Peyer's patch (tissue), 4 donors: Measurements from ENCODE around the gene KLF13.
A peak's percentile ranks its signal among the peaks of the same experiment; 100 is the strongest.

ENCODE experiments used
- POLR2A ChIP-seq, 2 donors: fragments of 450-650 bp; IDR thresholded peaks; one replicate each; pipeline ENCODE4 v1.5.1; 2017; ENCODE audit warnings: antibody characterized with exemption in 2 of 2, mild to moderate bottlenecking in 2 of 2, moderate library complexity in 2 of 2
- TF ChIP-seq, protein P1 (sequence below), 6 experiments: fragments of 450-650 bp in 4 of 6; fragments of 200-600 bp in 2 of 6; sonication (generic) in 1 of 6; IDR thresholded peaks; one replicate each; pipeline ENCODE4 v1.5.1; 2017 to 2019; ENCODE audit warnings: antibody characterized with exemption in 6 of 6, mild to moderate bottlenecking in 3 of 6, moderate library complexity in 1 of 6

DNA sequence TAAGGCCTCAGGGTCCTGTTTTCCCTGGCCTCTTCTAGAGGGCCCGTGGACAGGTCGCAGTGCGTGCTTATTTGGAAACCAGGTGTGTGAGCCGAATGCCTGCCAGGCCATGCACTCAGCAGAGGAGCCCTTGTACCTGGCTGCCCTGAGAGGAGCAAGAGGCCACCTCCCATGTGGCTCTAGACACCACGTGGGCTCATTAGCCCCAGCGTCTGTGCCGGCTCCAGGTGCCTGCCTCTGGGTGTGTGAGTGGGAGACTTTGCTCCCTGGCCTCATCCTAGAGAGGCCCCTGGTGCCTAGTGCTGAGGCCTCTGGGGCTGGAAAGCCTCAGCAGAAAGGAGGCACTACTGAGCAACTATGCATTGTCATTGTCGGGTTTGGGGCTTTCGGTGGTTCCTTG is 50.4 kb downstream of the KLF13 start:
- TF ChIP-seq, protein P1, sequence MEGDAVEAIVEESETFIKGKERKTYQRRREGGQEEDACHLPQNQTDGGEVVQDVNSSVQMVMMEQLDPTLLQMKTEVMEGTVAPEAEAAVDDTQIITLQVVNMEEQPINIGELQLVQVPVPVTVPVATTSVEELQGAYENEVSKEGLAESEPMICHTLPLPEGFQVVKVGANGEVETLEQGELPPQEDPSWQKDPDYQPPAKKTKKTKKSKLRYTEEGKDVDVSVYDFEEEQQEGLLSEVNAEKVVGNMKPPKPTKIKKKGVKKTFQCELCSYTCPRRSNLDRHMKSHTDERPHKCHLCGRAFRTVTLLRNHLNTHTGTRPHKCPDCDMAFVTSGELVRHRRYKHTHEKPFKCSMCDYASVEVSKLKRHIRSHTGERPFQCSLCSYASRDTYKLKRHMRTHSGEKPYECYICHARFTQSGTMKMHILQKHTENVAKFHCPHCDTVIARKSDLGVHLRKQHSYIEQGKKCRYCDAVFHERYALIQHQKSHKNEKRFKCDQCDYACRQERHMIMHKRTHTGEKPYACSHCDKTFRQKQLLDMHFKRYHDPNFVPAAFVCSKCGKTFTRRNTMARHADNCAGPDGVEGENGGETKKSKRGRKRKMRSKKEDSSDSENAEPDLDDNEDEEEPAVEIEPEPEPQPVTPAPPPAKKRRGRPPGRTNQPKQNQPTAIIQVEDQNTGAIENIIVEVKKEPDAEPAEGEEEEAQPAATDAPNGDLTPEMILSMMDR (IDR thresholded peaks at IDR 0.05): peak in 3 of 6 experiments; percentile 41 to 71 (median 65)
- TF ChIP-seq POLR2A (IDR thresholded peaks at IDR 0.05): peak in 1 of 2 donors; percentile 59
